Neutrophil (primary cell): ENCODE results near the gene PMEPA1.

ENCODE experiments used
- H3K27ac ChIP-seq: fragments of 200-600 bp; sonication (generic); 2 replicates; pipeline ENCODE4 v1.5.1; 2016; ENCODE audit warnings: mild to moderate bottlenecking, moderate library complexity
- H3K27me3 ChIP-seq: fragments of 200-600 bp; sonication (generic); 2 replicates; pipeline ENCODE4 v1.6.0; 2016; ENCODE audit warnings: mild to moderate bottlenecking
- H3K36me3 ChIP-seq: fragments of 200-600 bp; sonication (generic); 2 replicates; pipeline ENCODE4 v1.5.1; 2017
- H3K4me1 ChIP-seq, 2 experiments: fragments of 200-600 bp in 1 of 2; sonication (generic) in 1 of 2; 1 replicate in 1 of 2; 2 replicates in 1 of 2; pipeline versions ENCODE4 v1.5.1 to v1.6.1; 2013 to 2016; ENCODE audit warnings: low read depth in 1 of 2, low read length in 1 of 2, mild to moderate bottlenecking in 1 of 2, moderate library complexity in 1 of 2; ENCODE audit not compliant: control insufficient read depth in 1 of 2, insufficient read depth in 1 of 2
- H3K4me3 ChIP-seq, 2 experiments: fragments of 200-600 bp in 1 of 2; sonication (generic) in 1 of 2; 1 replicate in 1 of 2; 2 replicates in 1 of 2; pipeline ENCODE4 v1.5.1; 2013 to 2016; ENCODE audit warnings: low read depth in 1 of 2, low read length in 1 of 2, mild to moderate bottlenecking in 1 of 2, moderate library complexity in 1 of 2
- H3K9me3 ChIP-seq: fragments of 200-600 bp; sonication (generic); 2 replicates; pipeline ENCODE4 v1.5.1; 2016
- CTCF ChIP-seq: fragments of 200-600 bp; sonication (generic); IDR thresholded peaks from 2 replicates; pipeline ENCODE4 v1.5.1; 2016; ENCODE audit warnings: antibody characterized with exemption

The PMEPA1 gene

GRCh38 chr20:57690525-57690924, 19.3 kb downstream of the PMEPA1 start:
- no peak overlapping the region for H3K4me3 ChIP-seq
- H3K9me3 ChIP-seq: no peaks in the 10 kb centered on the region
- H3K4me1 ChIP-seq: no peaks in the 10 kb centered on the region
- peaks cover 26% of the 10 kb centered on the region for H3K27me3 ChIP-seq
- TF ChIP-seq CTCF: no peak
- no peak overlapping the region for H3K27ac ChIP-seq
- no peaks in the 10 kb centered on the region for H3K36me3 ChIP-seq

GRCh38 chr20:57689745-57690481, 19.9 kb downstream of the PMEPA1 start:
- Histone ChIP-seq H3K9me3 (no peaks in the 10 kb centered on the region), H3K4me1 (no peaks in the 10 kb centered on the region), H3K27me3 (peaks cover 26% of the 10 kb centered on the region), H3K4me3 (no peak overlapping the region), H3K36me3 (no peaks in the 10 kb centered on the region), H3K27ac (no peak overlapping the region)
- no peak for TF ChIP-seq CTCF

- no peak for TF ChIP-seq CTCF
- Histone ChIP-seq H3K27me3 (peaks cover 25% of the 10 kb centered on the region), H3K9me3 (no peaks in the 10 kb centered on the region), H3K4me3 (no peak overlapping the region), H3K27ac (no peak overlapping the region), H3K36me3 (no peaks in the 10 kb centered on the region), H3K4me1 (no peaks in the 10 kb centered on the region)
Observed at GRCh38 chr20:57688864-57689263, 21.0 kb downstream of the PMEPA1 start.

GRCh38 chr20:57688295-57688694, 21.5 kb downstream of the PMEPA1 start:
- Histone ChIP-seq H3K27ac (no peak overlapping the region), H3K4me1 (no peaks in the 10 kb centered on the region), H3K36me3 (no peaks in the 10 kb centered on the region), H3K27me3 (peaks cover 22% of the 10 kb centered on the region), H3K9me3 (no peaks in the 10 kb centered on the region), H3K4me3 (no peak overlapping the region)
- TF ChIP-seq CTCF: no peak

GRCh38 chr20:57686931-57687652, 22.7 kb downstream of the PMEPA1 start:
- Histone ChIP-seq H3K4me1 (no peaks in the 10 kb centered on the region), H3K27ac (no peak overlapping the region), H3K36me3 (no peaks in the 10 kb centered on the region), H3K9me3 (no peaks in the 10 kb centered on the region), H3K27me3 (peaks cover 21% of the 10 kb centered on the region), H3K4me3 (no peak overlapping the region)
- no peak for TF ChIP-seq CTCF
